ENCODE results near the gene OLIG2. TPM values are rescaled to one million over a fixed set of nuclear protein-coding genes. Genes with fewer than 3 reads are reported as not detected.

OLIG2 gene
- total RNA-seq, 4 donors from 2014 or later, result not detected

- TF ChIP-seq POLR2A (IDR thresholded peaks at IDR 0.05), result no peak
- no peak for TF ChIP-seq CTCF (IDR thresholded peaks at IDR 0.05)
- no peak for DNase-seq
- peaks cover 33 to 100% (median 48%) of the 10 kb centered on the region in 4 donors for H3K27me3 ChIP-seq
- H3K27ac ChIP-seq, result no peak overlapping the region
- intact Hi-C loops (cut with DNase I), result no loop called here
- 1 to 13% methylated on average over 10 to 12 of the region's 17 CpGs for WGBS, 2 donors
- H3K4me1 ChIP-seq, result peaks cover 16 to 40% (median 23%) of the 10 kb centered on the region in 3 donors
- no peaks in the 10 kb centered on the region for H3K9me3 ChIP-seq
- H3K36me3 ChIP-seq, result no peaks in the 10 kb centered on the region
- H3K4me3 ChIP-seq, result peak overlapping the region in 1 of 4 donors; percentile 44
These were observed 6.2 kb upstream of the OLIG2 start for GRCh38 chr21:33019516-33019884.

- H3K9me3 ChIP-seq, result no peaks in the 10 kb centered on the region
- 0 to 4% methylated on average over 1 to 15 of the region's 55 CpGs for WGBS, 2 donors
- peak overlapping the region in 1 of 4 donors; percentile 44 for H3K4me3 ChIP-seq
- peaks cover 16 to 45% (median 23%) of the 10 kb centered on the region in 3 donors for H3K4me1 ChIP-seq
- intact Hi-C loops (cut with DNase I), result no loop called here
- TF ChIP-seq POLR2A (IDR thresholded peaks at IDR 0.05) (no peak), CTCF (IDR thresholded peaks at IDR 0.05) (no peak)
- no peak overlapping the region for H3K27ac ChIP-seq
- no peaks in the 10 kb centered on the region for H3K36me3 ChIP-seq
- DNase-seq, result no peak
- H3K27me3 ChIP-seq, result peaks cover 39 to 100% (median 52%) of the 10 kb centered on the region in 4 donors
These were observed 5.7 kb upstream of the OLIG2 start for GRCh38 chr21:33019885-33020557.

- Histone ChIP-seq H3K9me3 (no peaks in the 10 kb centered on the region), H3K4me1 (peaks cover 16 to 51% (median 27%) of the 10 kb centered on the region in 3 donors), H3K36me3 (no peaks in the 10 kb centered on the region), H3K27ac (no peak overlapping the region), H3K4me3 (no peak overlapping the region), H3K27me3 (peaks cover 42 to 100% (median 58%) of the 10 kb centered on the region in 4 donors)
- 6% methylated on average over 8 of the region's 16 CpGs; no CpG with 5 or more reads in 1 of the 2 donors for WGBS, 2 donors
- DNase-seq, result no peak
- TF ChIP-seq CTCF (IDR thresholded peaks at IDR 0.05), result no peak
- no peak for TF ChIP-seq POLR2A (IDR thresholded peaks at IDR 0.05)
- intact Hi-C loops (cut with DNase I), result no loop called here
These were observed 5.1 kb upstream of the OLIG2 start for GRCh38 chr21:33020558-33021100.

GRCh38 chr21:33021150-33021549, 4.6 kb upstream of the OLIG2 start:
- H3K4me3 ChIP-seq, result no peak overlapping the region
- H3K27me3 ChIP-seq, result peaks cover 42 to 100% (median 62%) of the 10 kb centered on the region in 4 donors
- no peak for TF ChIP-seq POLR2A (IDR thresholded peaks at IDR 0.05)
- no peak for TF ChIP-seq CTCF (IDR thresholded peaks at IDR 0.05)
- H3K27ac ChIP-seq, result no peak overlapping the region
- H3K4me1 ChIP-seq, result peaks cover 16 to 56% (median 32%) of the 10 kb centered on the region in 3 donors
- no peak for DNase-seq
- H3K9me3 ChIP-seq, result no peaks in the 10 kb centered on the region
- H3K36me3 ChIP-seq, result no peaks in the 10 kb centered on the region
- intact Hi-C loops (cut with DNase I), result no loop called here
- 29% methylated on average over 4 of the region's 11 CpGs; no CpG with 5 or more reads in 1 of the 2 donors for WGBS, 2 donors

- Histone ChIP-seq H3K27ac (no peak overlapping the region), H3K9me3 (no peaks in the 10 kb centered on the region), H3K27me3 (peaks cover 43 to 100% (median 67%) of the 10 kb centered on the region in 4 donors), H3K4me1 (peaks cover 16 to 61% (median 35%) of the 10 kb centered on the region in 3 donors), H3K36me3 (no peaks in the 10 kb centered on the region), H3K4me3 (no peak overlapping the region)
- WGBS, 2 donors, result 16 to 28% methylated on average over 2 to 3 of the region's 4 CpGs
- TF ChIP-seq POLR2A (IDR thresholded peaks at IDR 0.05), result no peak
- DNase-seq, result no peak
- intact Hi-C loops (cut with DNase I), result no loop called here
These were observed 4.1 kb upstream of the OLIG2 start for GRCh38 chr21:33021667-33022066.
